ENCODE data around the gene TACC2.

TACC2 gene

DNA sequence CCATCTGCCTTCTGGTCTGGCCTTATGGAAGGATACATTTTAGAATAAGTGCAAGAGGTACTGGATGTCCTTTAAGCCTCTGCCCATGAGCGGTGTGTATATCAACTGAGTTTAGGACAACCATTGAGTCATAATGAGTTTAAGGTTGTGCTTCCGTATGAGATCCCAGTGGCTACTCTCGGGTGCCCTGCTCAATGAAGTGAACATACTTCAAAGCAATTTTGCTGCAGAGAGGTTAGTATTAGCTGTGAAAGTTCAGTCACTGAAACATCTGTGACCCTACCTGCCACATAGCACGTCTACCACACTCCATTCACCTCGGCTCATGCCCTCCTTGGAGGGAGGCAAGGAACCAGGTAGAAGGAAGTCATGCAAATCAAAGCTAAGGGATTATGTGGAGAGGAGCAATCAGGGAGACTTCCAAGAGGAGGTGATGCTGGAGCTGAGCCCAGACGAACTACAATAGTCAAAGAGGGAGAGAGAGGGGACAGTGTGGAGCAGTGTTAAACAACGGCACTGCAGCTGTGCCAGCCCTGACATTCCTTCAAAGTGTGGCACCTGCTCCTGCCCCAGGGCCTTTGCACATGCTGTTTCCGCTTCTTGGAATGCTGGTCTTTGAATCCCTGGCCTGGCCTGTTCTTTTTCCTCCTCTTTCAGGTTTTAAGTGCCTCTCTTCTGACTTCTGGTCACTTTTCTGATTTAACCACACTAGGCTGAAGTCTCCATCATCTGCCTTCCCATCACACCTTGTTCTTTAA is 307.6 kb downstream of the TACC2 start:
- no peak for DNase-seq (ENCODE audit: low read depth, low spot score)

DNA sequence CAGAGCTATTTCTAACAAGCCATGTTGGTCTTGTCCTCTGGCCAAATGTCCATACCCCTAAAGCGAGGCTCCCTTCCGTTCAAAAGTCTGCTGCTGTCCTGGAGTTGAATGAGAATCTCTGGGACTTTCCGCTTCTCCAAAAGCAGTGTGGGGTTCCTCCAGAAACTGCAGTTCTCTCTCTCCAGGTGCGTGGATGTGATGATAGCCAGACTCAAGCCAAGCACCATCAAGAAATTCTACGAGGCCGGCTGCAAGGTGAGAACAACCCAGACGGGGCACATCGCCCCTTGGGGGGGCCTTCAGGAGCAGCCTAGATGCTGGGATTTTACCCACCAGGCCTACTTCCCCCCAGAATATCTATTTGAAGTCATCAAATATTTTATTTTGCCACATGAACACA is 308.6 kb downstream of the TACC2 start:
- DNase-seq (ENCODE audit: low read depth, low spot score): no peak

DNA sequence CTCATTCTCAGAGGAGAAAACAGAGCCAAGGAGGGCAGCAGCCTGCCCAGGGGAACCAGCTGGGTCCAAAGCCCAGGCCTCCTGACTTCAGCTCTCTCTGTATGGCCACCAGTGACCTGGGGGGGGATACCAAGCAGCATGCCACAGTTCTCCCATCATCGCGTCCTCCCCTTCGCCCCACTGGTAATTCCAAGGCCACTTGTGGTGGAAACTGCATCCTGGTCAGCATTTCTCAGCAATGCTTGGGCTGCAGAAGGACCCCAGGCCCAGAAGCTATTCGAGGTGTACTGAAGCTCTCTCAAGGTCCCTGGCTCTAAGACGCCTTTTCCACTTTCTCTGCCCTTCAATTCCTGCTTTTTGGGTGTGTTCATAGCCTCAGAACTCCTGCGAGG is 309.2 kb downstream of the TACC2 start:
- DNase-seq (ENCODE audit: low read depth, low spot score): no peak

DNA sequence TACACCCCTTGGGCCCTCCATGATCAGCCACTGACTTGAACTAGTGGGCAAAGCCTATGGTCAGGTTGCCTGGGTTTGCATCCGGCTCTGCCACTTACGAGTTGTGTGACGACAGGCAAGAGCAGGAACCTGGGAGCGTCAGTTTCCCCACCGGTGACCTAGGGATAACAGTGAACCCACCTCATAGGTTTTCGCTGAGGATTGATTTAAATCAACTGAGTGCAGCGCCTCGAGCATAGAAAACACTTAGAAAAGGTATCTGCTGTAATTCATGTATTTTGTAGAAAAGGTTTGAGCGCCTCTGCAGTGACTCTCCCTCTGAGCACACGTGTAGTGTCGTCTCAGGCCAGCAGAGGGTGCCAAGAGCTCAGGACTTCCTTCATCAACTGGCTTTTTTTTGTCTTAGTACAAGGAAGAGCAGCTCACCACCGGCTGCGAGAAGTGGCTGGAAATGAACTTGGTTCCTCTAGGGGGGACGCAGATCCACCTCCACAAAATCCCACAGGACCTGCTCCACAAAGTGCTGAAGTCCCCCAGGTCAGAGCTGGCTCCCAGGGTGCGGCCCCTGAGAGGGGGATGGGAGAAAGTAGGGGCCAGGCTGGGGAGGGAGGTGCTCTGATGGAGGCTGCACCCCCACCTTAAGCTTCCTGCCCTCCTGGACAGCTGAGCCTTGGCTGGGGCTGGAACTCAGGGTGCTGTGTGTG is 309.8 kb downstream of the TACC2 start:
- DNase-seq (ENCODE audit: low read depth, low spot score): peak; percentile 61

DNA sequence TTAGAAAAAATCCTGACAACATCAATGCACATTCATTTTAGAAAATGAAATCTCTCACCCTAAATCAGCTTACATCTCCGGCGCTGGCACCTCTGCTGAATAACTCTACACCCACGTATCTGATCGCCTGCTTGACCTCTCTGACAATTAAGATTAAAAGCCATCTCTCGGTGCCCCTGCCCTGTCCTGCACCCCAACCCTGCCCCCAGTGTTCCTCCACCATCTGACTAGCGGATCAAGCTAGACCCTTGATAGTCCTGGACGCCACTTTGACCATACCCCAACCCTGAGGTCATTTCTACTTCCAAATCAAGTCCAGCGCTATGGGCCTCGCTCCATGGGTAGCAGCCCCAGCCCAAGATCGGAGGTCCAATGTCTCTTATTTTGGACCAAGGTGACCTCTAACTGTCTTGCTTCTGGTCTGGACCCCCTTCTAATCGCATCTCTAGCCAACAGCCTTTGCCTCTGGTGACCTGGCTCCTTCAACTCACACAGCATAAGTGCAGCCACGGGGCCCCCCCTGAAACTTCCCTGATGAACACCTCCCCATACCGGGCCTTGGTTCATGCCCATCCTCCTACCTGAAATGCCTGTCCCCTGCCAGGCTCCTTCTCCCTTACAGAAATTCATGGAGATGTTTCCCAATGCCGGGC is 310.6 kb downstream of the TACC2 start:
- DNase-seq (ENCODE audit: low read depth, low spot score): no peak

DNA sequence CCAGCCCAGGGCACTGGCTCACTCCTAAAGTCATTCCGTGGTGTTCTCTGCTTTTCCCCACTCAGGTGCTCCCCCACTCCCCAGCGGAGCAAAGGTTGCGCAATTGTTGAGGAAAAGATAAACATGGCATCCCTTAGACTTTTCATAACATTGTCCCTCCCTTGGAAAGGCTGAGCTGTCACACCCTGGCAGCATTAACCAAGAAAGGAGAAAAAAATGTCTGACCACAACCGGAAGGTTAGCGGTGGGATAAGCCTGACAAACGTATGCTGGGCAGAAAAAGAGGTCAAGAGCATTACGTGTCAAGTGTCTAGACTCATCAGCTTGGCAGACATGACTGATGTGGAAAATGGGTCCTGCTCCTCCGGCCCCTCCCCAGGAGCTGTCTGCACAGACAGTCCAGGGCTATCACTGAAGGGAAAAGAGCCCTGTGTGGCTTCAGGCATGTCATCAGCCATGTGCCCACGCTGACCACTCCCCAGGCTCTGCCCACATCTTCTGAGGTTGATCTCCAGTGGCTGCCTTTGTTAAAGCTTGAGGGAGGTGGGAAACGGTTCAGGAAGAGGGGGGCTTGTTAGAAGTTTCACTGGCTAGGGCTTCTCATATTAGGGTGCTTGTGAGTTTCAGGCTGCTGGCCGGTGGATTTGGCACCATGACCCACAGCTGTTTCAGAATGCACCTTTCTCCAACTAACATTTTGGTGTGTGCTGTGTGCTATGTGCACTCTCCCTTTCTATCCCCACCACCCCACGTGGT is 312.3 kb downstream of the TACC2 start:
- no peak for DNase-seq (ENCODE audit: low read depth, low spot score)

DNA sequence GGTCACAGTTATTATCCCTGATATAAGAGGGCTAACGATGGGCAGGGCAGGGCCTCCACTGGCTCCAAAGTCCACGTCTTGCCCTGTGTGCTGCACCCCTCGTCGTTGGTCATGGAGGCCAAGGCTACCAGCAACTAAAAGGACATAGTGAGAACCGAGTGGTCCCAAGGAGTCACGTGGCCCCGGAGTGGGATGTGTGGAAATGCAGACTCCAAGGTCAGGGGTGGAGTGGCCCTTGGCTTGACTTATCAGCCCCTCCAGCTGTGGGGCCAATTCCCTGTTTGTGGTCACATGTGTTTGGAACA is 312.8 kb downstream of the TACC2 start:
- no peak for DNase-seq (ENCODE audit: low read depth, low spot score)

DNA sequence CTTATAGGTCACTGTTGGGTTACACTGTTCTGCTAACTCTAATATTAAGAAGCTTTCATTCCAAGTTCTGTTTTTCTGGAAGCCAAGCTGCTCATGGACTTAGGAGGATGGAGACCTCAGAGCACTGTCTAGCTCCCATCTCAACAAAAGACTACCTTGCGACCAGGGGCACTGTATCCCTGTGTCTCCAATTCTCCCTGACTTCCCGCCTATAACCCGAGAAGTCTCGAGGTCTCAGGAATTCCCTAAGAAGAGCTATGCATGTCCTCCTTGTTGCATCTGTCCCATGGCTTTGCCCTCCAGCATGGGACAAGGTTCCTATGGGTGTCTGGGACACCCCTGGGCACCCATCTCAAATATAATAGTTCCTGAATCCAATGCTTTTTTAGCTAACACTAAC is 313.4 kb downstream of the TACC2 start:
- DNase-seq (ENCODE audit: low read depth, low spot score): no peak

DNA sequence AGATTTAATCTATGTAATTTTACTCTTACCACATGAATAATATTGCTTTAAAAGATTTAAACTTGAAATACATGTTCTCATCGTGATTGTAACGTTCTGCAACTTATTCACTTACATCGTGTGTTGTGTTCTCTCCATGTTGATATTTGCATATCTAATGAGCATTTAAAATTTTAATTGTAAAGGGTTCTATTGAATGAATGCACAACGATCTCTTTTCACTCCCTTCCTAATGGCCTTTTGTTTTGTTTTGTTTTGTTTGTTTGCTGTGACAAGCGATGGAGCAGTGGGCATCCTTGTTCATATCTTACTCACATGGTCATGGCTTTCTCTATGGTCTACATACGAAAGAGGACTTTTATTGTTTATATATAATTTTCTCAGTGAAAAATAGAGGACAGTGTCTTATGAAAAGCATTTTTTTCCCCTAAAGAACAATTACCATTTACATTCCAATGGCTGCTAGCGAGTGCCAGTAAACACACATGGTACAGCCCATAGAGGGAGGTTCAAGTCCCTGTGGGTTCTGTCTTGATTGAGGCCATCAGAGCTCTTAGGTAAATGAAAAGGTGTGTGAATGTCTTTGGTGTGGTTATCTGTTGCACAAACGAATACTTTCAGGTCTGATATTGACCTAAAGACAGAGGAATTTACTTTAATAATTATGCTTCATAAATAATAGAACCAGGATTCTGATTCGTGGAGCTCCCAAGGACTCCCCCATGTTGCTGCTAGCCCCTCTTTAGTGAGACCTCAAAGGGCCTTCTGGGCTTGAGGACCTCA is 314.5 kb downstream of the TACC2 start:
- no peak for DNase-seq (ENCODE audit: low read depth, low spot score)

Data from iPS DF 19.7 (cell line).